ENCODE results near the gene INPP4B.

- TF ChIP-seq, protein P1, sequence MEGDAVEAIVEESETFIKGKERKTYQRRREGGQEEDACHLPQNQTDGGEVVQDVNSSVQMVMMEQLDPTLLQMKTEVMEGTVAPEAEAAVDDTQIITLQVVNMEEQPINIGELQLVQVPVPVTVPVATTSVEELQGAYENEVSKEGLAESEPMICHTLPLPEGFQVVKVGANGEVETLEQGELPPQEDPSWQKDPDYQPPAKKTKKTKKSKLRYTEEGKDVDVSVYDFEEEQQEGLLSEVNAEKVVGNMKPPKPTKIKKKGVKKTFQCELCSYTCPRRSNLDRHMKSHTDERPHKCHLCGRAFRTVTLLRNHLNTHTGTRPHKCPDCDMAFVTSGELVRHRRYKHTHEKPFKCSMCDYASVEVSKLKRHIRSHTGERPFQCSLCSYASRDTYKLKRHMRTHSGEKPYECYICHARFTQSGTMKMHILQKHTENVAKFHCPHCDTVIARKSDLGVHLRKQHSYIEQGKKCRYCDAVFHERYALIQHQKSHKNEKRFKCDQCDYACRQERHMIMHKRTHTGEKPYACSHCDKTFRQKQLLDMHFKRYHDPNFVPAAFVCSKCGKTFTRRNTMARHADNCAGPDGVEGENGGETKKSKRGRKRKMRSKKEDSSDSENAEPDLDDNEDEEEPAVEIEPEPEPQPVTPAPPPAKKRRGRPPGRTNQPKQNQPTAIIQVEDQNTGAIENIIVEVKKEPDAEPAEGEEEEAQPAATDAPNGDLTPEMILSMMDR (IDR thresholded peaks at IDR 0.05), result no peak
- no peak for TF ChIP-seq EZH2 (IDR thresholded peaks at IDR 0.05; ENCODE audit: borderline replicate concordance, insufficient read depth, low read depth, low read length, poor library complexity, severe bottlenecking)
Measured at GRCh38 chr4:142322996-142323395, 523.1 kb downstream of the INPP4B start.

Data from B cell (primary cell).